ENCODE results near the gene TGIF2. TPM values are rescaled to one million over a fixed set of nuclear protein-coding genes. Genes with fewer than 3 reads are reported as not detected.

The TGIF2 gene
- total and polyA plus RNA-seq, 2 of the 8 experiments (the other 6 are each of a cell fraction or from before 2014, with no cell fraction given), result 49.7 to 76.7 TPM

DNA sequence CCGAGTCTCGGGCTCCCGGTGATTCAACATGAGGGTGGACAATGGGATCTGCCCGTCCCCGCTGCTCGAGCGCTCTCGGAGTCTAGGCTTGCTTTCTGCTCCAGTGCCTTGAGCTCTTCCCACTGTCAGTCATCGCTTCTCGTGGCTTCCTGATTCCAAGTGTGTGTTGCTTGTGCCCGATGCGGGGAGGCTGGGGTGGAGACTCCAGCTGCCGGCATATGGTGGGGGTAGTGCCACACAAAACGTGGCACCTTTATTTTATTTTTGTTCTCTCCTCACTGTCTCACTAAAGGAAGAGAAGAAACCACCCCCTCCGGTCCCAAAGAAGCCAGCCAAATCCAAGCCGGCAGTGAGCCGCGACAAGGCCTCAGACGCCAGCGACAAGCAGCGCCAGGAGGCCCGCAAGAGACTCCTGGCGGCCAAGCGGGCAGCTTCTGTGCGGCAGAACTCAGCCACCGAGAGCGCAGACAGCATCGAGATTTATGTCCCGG, 46.8 kb upstream of the TGIF2 start:
- H3K9ac ChIP-seq (replicated peaks in 1 of 4; ENCODE audit: extremely low read depth in 1 of 4, low read depth in 3 of 4, low read length in 3 of 4), result no peak overlapping the region
- ChIA-PET CTCF (ENCODE audit: partially characterized antibody) (interaction anchor here (0.6 to 1.3 kb wide), 3 partner anchors 58 to 88 kb away, joined by 3 to 4 read pairs (median 3); no protein-coding TSS in a partner anchor), POLR2A (ENCODE audit: partially characterized antibody) (no interaction called here)
- no peak overlapping the region for H4K8ac ChIP-seq (ENCODE audit: extremely low read depth, insufficient read depth, low read length)
- H2AK5ac ChIP-seq (ENCODE audit: low read depth, low read length), result no peak overlapping the region
- H3K79me1 ChIP-seq (ENCODE audit: low read depth, low read length), result no peaks in the 10 kb centered on the region; the same call in 1 of the 2 replicates
- H4K20me1 ChIP-seq (replicated peaks in 1 of 2; ENCODE audit: control insufficient read depth in 1 of 2, insufficient read depth in 2 of 2, low read length in 2 of 2), result peaks cover 8 to 10% of the 10 kb centered on the region in 2 experiments
- no peak overlapping the region for H3K23ac ChIP-seq (ENCODE audit: insufficient read length)
- no peak overlapping the region for H2BK20ac ChIP-seq (ENCODE audit: low read length)
- peaks cover 6 to 34% (median 19%) of the 10 kb centered on the region in 4 experiments for H3K36me3 ChIP-seq (ENCODE audit: control insufficient read depth in 2 of 4, insufficient read depth in 4 of 4, low read length in 3 of 4)
- no peak overlapping the region for H2BK15ac ChIP-seq (ENCODE audit: low read length)
- H4K5ac ChIP-seq (ENCODE audit: insufficient read length, low read depth, low read length), result no peak overlapping the region
- no peaks in the 10 kb centered on the region for H3K9me3 ChIP-seq (ENCODE audit: insufficient read depth in 2 of 2, low read depth in 1 of 2, low read length in 1 of 2)
- H3K56ac ChIP-seq (replicated peaks; ENCODE audit: insufficient read length, low read depth, low read length), result no peak overlapping the region
- H4K91ac ChIP-seq (replicated peaks; ENCODE audit: insufficient read length, low read length), result no peak overlapping the region
- no peak overlapping the region for H2AFZ ChIP-seq (ENCODE audit: low read length)
- no peak overlapping the region for H2BK120ac ChIP-seq (replicated peaks; ENCODE audit: low read depth, low read length)
- no peaks in the 10 kb centered on the region for H3K79me2 ChIP-seq (ENCODE audit: control insufficient read depth in 1 of 2, insufficient read depth in 2 of 2, low read length in 2 of 2)
- H3K18ac ChIP-seq (ENCODE audit: extremely low read depth, low read length), result no peak overlapping the region
- no peak overlapping the region for H3K4me3 ChIP-seq (ENCODE audit: extremely low read depth in 1 of 4, insufficient read depth in 2 of 4, low read depth in 3 of 4, low read length in 4 of 4)
- no peak for DNase-seq (ENCODE audit: low read depth in 1 of 2, low spot score in 2 of 2)
- H3K27ac ChIP-seq (ENCODE audit: low read depth, low read length), result no peak overlapping the region
- H3K14ac ChIP-seq (ENCODE audit: insufficient read length), result no peak overlapping the region
- no peaks in the 10 kb centered on the region for H3K27me3 ChIP-seq (replicated peaks in 1 of 4; ENCODE audit: control insufficient read depth in 3 of 4, extremely low read depth in 1 of 4, insufficient read depth in 3 of 4, low read length in 3 of 4)
- no peak overlapping the region for H3K4ac ChIP-seq (replicated peaks; ENCODE audit: insufficient read length, low read depth, low read length)
- no peak overlapping the region for H2BK5ac ChIP-seq (ENCODE audit: low read depth, low read length)
- no peaks in the 10 kb centered on the region for H3K4me1 ChIP-seq (replicated peaks in 1 of 4; ENCODE audit: control insufficient read depth in 3 of 4, insufficient read depth in 4 of 4, low read length in 3 of 4)
- WGBS, 2 experiments (ENCODE audit: extremely low coverage in 1 of 2, insufficient coverage in 1 of 2, insufficient read length in 1 of 2, insufficient replicate concordance in 2 of 2, low coverage in 1 of 2, low lambda C conversion rate in 2 of 2, missing lambda C conversion rate in 1 of 2), result 94% methylated on average over 25 of the region's 29 CpGs; no CpG with 5 or more reads in 1 of the 2 experiments
- H3K23me2 ChIP-seq (ENCODE audit: low read depth, low read length), result no peaks in the 10 kb centered on the region
- FAIRE-seq, result no peak
- no peak overlapping the region for H3K4me2 ChIP-seq (ENCODE audit: insufficient read depth in 1 of 2, low read depth in 2 of 2, low read length in 2 of 2)
- no peak overlapping the region for H2BK12ac ChIP-seq (ENCODE audit: low read depth, low read length)
- TF ChIP-seq NANOG (IDR thresholded peaks at IDR 0.05; ENCODE audit: insufficient read depth, low read depth, low read length, poor library complexity, severe bottlenecking) (no peak), SIN3A (conservative IDR thresholded peaks at IDR 0.05 in 1 of 2, IDR thresholded peaks at IDR 0.05 in 1 of 2; ENCODE audit: low read depth in 1 of 2, low read length in 2 of 2) (no peak), FOSL1 (IDR thresholded peaks at IDR 0.05; ENCODE audit: insufficient read depth, low read depth, low read length) (no peak), RNF2 (IDR thresholded peaks at IDR 0.05; ENCODE audit: borderline replicate concordance, low read depth, low read length, missing control alignments, poor library complexity, severe bottlenecking) (no peak), EZH2 (IDR thresholded peaks at IDR 0.05; ENCODE audit: low read depth, low read length, severe bottlenecking) (no peak), CBX5 (IDR thresholded peaks at IDR 0.05; ENCODE audit: low read depth, low read length) (no peak), GTF2F1 (IDR thresholded peaks at IDR 0.05; ENCODE audit: borderline replicate concordance, low read depth, low read length) (no peak), NRF1 (IDR thresholded peaks at IDR 0.05; ENCODE audit: low read depth, low read length) (no peak), POLR2AphosphoS5 (IDR thresholded peaks at IDR 0.05; ENCODE audit: low read depth, low read length) (no peak), CEBPB (IDR thresholded peaks at IDR 0.05; ENCODE audit: low read depth, low read length) (no peak), SIX5 (IDR thresholded peaks at IDR 0.05; ENCODE audit: low read depth, low read length) (no peak)
- TF ChIP-seq, protein P1, sequence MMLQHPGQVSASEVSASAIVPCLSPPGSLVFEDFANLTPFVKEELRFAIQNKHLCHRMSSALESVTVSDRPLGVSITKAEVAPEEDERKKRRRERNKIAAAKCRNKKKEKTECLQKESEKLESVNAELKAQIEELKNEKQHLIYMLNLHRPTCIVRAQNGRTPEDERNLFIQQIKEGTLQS (IDR thresholded peaks at IDR 0.05; ENCODE audit: insufficient read depth, low read depth, low read length), result no peak
